Esophagus muscularis mucosa (tissue), 4 donors: ENCODE measurements around the gene BTLA.

Experiments
- CTCF ChIP-seq, 3 experiments: fragments of 200-600 bp in 2 of 3; fragments of 450-650 bp in 1 of 3; sonication (generic) in 2 of 3; IDR thresholded peaks; one replicate each; pipeline ENCODE4 v1.5.1; 2017 to 2019; ENCODE audit warnings: antibody characterized with exemption in 3 of 3, mild to moderate bottlenecking in 2 of 3, moderate library complexity in 1 of 3
- EP300 ChIP-seq: sonication (generic); formaldehyde crosslinking; IDR thresholded peaks from one replicate; pipeline ENCODE4 v1.6.1; 2017; ENCODE audit warnings: antibody characterized with exemption
- POLR2A ChIP-seq: fragments of 450-650 bp; IDR thresholded peaks from one replicate; pipeline ENCODE4 v1.6.1; 2017; ENCODE audit warnings: antibody characterized with exemption, moderate library complexity, mild to moderate bottlenecking, low read depth
- POLR2AphosphoS5 ChIP-seq, 2 donors: sonication (generic); formaldehyde crosslinking; IDR thresholded peaks; one replicate each; pipeline ENCODE4 v1.6.1; 2017; ENCODE audit warnings: antibody characterized with exemption in 2 of 2

GRCh38 chr3:112469671-112470070 is 29.6 kb downstream of the BTLA start:
- TF ChIP-seq EP300 (no peak), CTCF (IDR thresholded peaks at IDR 0.05) (no peak), POLR2A (no peak), POLR2AphosphoS5 (IDR thresholded peaks at IDR 0.05) (no peak)
